Nephron (organoid): ENCODE data around the gene SHISA7.

Experiments used
- H3K27ac Mint-ChIP-seq, 3 experiments: 2 replicates each; pipeline ENCODE4 v1.8.0; 2020; ENCODE audit warnings: mixed read lengths in 3 of 3, mild to moderate bottlenecking in 2 of 3, moderate library complexity in 1 of 3
- H3K27me3 Mint-ChIP-seq: 2 replicates; pipeline ENCODE4 v1.8.0; 2021; ENCODE audit warnings: low read depth, mild to moderate bottlenecking, moderate library complexity, mixed read lengths
- H3K36me3 Mint-ChIP-seq: 2 replicates; pipeline ENCODE4 v1.8.0; 2020; ENCODE audit warnings: low read depth, mixed read lengths
- H3K4me1 Mint-ChIP-seq: 2 replicates; pipeline ENCODE4 v1.8.0; 2020; ENCODE audit warnings: mixed read lengths
- H3K4me3 Mint-ChIP-seq, 3 experiments: 2 replicates each; pipeline ENCODE4 v1.8.0; 2020; ENCODE audit warnings: mild to moderate bottlenecking in 3 of 3, mixed read lengths in 3 of 3, moderate library complexity in 2 of 3
- H3K9me3 Mint-ChIP-seq: 2 replicates; pipeline ENCODE4 v1.8.0; 2020; ENCODE audit warnings: mixed read lengths
- TF ChIP-seq, protein P1 (sequence below), 3 experiments: fragments of 200-600 bp; sonication (generic); IDR thresholded peaks; one replicate each; pipeline ENCODE4 v1.5.0; 2021; ENCODE audit warnings: antibody characterized with exemption in 3 of 3; ENCODE audit not compliant: unreplicated experiment in 3 of 3

The SHISA7 gene

DNA sequence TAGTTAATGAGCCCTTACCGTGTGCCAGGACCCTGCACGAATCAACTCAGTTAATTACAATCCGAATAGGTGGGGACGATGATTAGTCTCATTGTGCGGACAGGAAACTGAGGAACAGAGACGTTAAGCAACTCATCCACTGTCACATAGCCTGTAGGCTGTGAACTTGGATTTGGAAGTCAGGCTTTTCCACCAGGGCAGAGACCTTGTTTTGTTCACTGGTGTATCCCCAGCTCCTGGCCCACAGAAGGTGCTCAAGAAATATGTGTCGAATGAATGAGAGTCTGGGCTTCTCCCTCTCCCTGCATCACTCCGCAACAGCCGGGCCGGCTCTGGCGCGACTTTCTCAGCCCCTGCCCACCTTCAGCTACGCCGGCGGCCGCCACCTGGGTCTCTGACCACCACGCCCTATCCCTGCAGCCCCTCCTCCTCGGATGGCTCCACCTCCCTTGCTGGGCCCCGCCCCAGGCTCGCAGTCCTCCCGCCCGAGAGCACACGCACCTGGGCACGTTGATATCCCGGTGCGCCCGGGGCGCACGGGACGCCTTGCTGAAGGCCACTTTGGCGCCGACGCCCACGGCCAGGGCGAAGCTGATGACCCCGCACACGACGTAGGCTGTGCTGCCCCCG is 1.3 kb downstream of the SHISA7 start:
- Mint-ChIP-seq H3K36me3 (no peaks in the 10 kb centered on the region), H3K27ac (no peak overlapping the region)

DNA sequence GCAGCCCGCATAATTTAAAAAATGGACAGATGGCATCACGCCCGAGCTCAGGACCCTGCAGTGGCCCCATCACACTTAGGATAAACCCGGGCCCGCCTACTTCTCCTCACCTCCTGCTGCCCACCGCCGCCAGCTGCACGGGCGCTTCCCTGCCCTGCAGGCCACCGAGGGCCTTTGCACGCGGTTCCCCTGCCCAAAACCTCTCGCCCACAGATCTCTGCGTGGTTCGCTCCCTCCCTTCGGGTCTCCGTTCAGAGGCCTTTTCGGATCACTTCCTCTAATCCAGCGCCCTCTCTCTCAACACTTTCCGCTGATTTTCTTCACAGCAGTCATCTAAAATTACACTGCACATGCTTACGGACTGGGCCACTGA is 1.8 kb downstream of the SHISA7 start:
- H3K36me3 Mint-ChIP-seq = no peaks in the 10 kb centered on the region
- TF ChIP-seq, protein P1, sequence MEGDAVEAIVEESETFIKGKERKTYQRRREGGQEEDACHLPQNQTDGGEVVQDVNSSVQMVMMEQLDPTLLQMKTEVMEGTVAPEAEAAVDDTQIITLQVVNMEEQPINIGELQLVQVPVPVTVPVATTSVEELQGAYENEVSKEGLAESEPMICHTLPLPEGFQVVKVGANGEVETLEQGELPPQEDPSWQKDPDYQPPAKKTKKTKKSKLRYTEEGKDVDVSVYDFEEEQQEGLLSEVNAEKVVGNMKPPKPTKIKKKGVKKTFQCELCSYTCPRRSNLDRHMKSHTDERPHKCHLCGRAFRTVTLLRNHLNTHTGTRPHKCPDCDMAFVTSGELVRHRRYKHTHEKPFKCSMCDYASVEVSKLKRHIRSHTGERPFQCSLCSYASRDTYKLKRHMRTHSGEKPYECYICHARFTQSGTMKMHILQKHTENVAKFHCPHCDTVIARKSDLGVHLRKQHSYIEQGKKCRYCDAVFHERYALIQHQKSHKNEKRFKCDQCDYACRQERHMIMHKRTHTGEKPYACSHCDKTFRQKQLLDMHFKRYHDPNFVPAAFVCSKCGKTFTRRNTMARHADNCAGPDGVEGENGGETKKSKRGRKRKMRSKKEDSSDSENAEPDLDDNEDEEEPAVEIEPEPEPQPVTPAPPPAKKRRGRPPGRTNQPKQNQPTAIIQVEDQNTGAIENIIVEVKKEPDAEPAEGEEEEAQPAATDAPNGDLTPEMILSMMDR (IDR thresholded peaks at IDR 0.05; ENCODE audit: unreplicated experiment in 3 of 3) = no peak
- peaks cover 37% of the 10 kb centered on the region for H3K27me3 Mint-ChIP-seq
- H3K4me1 Mint-ChIP-seq = peaks cover 22% of the 10 kb centered on the region
- peak overlapping the region; percentile 4 to 24 (median 8) for H3K4me3 Mint-ChIP-seq
- no peak overlapping the region for H3K27ac Mint-ChIP-seq
- peaks cover 9% of the 10 kb centered on the region for H3K9me3 Mint-ChIP-seq

More for the DNA sequence above, 1.3 kb downstream of the SHISA7 start:
- Mint-ChIP-seq H3K4me1 (peaks cover 22% of the 10 kb centered on the region), H3K9me3 (peaks cover 9% of the 10 kb centered on the region), H3K27me3 (peaks cover 33% of the 10 kb centered on the region), H3K4me3 (peak overlapping the region in 2 of 3 experiments; percentile 4 to 24)
- TF ChIP-seq, protein P1 (IDR thresholded peaks at IDR 0.05; ENCODE audit: unreplicated experiment in 3 of 3) = no peak

DNA sequence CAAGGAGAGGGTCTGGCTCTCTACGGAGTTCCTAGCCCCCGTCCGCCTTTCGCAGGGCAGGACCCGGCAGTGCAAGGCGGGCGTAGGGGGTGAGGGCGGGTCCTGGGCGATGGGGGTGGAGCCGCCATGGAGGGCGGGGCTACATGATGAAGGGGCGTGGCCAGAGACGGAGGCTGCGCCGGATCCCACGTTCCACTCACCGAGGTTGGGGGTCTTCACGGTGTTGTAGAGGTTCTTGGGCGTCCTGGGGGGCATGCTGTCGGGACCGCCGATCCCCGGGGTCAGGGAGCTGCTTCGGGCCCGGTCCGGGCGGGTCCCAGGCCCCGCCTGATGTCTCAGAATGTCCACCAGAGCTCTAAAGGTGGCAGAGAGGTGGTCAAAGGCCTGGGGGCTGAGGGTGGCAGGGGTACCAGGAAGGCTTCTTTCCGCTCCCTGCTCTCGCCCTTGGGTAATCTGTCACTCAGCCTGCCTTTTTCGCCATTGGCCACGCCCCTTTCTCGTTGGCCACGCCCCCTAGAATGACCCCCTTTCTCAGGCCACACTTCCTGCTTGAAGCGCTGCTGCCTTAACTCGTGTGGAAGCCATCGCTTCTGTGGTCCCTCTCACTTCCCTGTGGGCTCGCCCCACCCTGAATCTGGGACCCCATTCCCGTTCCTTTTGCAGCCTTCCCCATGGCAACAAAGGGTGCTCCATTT is 2.5 kb downstream of the SHISA7 start:
- H3K4me1 Mint-ChIP-seq = peaks cover 22% of the 10 kb centered on the region
- H3K36me3 Mint-ChIP-seq = no peaks in the 10 kb centered on the region
- TF ChIP-seq, protein P1 (IDR thresholded peaks at IDR 0.05; ENCODE audit: unreplicated experiment in 3 of 3) = no peak
- no peak overlapping the region for H3K27ac Mint-ChIP-seq
- H3K9me3 Mint-ChIP-seq = peaks cover 9% of the 10 kb centered on the region
- peak overlapping the region in 1 of 3 experiments; percentile 47 for H3K4me3 Mint-ChIP-seq
- peaks cover 37% of the 10 kb centered on the region for H3K27me3 Mint-ChIP-seq

DNA sequence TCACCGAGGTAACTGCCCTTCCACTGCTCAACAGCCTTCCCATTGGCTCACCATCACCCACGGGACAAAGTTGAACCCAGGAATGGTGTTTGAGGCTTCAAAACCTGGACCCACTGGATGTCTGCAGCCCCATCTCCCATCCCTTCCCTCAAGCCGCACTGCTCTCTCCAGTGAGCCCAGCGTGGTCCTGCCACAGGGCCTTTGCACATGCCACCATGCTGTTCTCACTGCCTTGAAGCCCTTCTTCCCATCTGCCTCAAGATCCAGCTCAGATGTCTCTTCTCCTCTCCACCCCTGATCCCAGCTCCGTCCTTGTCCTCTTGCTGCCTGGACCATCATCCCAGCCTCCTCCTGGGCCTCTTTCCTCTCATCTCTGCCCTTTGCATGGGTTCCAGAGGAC is 4.0 kb downstream of the SHISA7 start:
- H3K9me3 Mint-ChIP-seq = peaks cover 9% of the 10 kb centered on the region
- TF ChIP-seq, protein P1 (IDR thresholded peaks at IDR 0.05; ENCODE audit: unreplicated experiment in 3 of 3) = no peak
- no peak overlapping the region for H3K4me3 Mint-ChIP-seq
- H3K36me3 Mint-ChIP-seq = no peaks in the 10 kb centered on the region
- H3K27ac Mint-ChIP-seq = no peak overlapping the region
- H3K27me3 Mint-ChIP-seq = peaks cover 37% of the 10 kb centered on the region
- H3K4me1 Mint-ChIP-seq = peaks cover 22% of the 10 kb centered on the region

DNA sequence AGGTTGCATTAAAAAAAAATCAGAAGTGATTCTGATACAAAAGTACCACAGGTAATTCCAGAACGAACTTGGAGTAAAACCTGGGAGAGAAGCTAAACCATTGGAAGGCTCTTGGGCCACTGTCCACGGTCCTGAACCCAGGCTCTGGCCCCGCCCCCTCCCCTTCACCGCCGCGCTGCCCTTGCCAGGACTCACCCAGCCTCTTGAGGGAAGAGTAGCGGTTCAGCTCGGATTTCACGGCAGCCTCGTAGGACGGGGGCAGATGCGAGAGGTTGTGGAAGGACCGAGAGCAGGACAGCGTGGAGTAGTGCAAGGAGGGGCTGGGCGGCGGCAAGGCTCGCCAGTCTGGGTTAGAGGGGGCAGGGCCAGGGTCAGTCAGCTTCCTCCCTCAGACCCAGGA is 5.7 kb downstream of the SHISA7 start:
- TF ChIP-seq, protein P1 (IDR thresholded peaks at IDR 0.05; ENCODE audit: unreplicated experiment in 3 of 3) = no peak
- H3K4me1 Mint-ChIP-seq = peaks cover 15% of the 10 kb centered on the region
- no peak overlapping the region for H3K27ac Mint-ChIP-seq
- peaks cover 37% of the 10 kb centered on the region for H3K27me3 Mint-ChIP-seq
- peak overlapping the region in 1 of 3 experiments; percentile 3 for H3K4me3 Mint-ChIP-seq
- H3K36me3 Mint-ChIP-seq = no peaks in the 10 kb centered on the region
- H3K9me3 Mint-ChIP-seq = peaks cover 9% of the 10 kb centered on the region
